ENCODE results near the gene OR8B4. TPM values are rescaled to one million over a fixed set of nuclear protein-coding genes. Genes with fewer than 3 reads are reported as not detected.

Gene OR8B4
- total RNA-seq, 1 experiment from 2014 or later = not detected

DNA sequence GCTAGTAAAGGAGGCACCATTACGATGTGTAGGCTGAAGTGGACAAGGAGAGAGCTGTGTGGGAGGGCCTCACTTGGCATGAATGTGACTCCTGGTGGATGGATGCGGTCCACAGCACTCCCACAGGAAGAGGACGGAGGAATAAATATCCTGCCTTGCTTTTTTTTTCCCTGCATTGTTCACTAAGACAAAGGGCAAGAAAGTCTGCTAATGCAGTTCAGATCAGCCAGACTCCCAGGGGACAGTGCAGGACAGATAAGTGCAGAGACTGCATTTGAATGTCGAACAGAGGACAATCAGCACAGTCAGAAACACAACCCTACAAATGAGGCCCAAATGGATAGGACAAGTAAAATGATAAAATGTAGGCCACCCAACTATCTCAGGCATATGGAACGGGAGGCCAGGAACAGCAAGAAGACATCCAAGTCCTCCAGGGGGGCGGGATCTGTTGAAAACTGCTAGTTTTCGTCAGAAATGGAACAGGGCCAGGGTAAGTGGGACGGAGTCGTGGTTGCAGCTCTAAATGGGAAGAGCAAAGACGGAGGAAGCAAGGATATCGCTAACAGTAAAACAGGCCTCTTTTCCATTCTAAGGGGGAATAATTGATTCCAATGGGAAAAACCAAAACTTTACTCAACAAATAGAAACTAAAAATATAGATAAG is 46.0 kb upstream of the OR8B4 start:
- no peak overlapping the region for H3K9ac ChIP-seq (ENCODE audit: low read length)
- H3K4me2 ChIP-seq (ENCODE audit: low read length) = no peak overlapping the region
- H3K9me2 ChIP-seq (ENCODE audit: insufficient read depth) = no peaks in the 10 kb centered on the region
- no peaks in the 10 kb centered on the region for H3K9me3 ChIP-seq (ENCODE audit: control insufficient read depth in 1 of 2, insufficient read depth in 1 of 2, low read depth in 1 of 2, low read length in 2 of 2)
- H3K79me2 ChIP-seq (ENCODE audit: insufficient read depth, low read length) = no peaks in the 10 kb centered on the region
- ChIA-PET CTCF (no interaction called here), POLR2A (no interaction called here), RAD21 (ENCODE audit: low non-redundant PET in 1 of 2, low total read pairs in 2 of 2, uncharacterized antibody in 2 of 2, unreplicated experiment in 2 of 2) (no interaction called here)
- no peak overlapping the region for H2AFZ ChIP-seq (ENCODE audit: low read depth, low read length, poor library complexity, severe bottlenecking)
- H3K4me1 ChIP-seq (ENCODE audit: control insufficient read depth in 1 of 2, insufficient read depth in 2 of 2, low read length in 2 of 2) = no peaks in the 10 kb centered on the region
- intact Hi-C loops (cut with micrococcal nuclease) = no loop called here
- no peak for TF ChIP-seq EGR1 (IDR thresholded peaks at IDR 0.05; ENCODE audit: low read depth)
- no peak for TF ChIP-seq CBX3 (IDR thresholded peaks at IDR 0.05; ENCODE audit: low read depth)
- TF ChIP-seq, protein P1, sequence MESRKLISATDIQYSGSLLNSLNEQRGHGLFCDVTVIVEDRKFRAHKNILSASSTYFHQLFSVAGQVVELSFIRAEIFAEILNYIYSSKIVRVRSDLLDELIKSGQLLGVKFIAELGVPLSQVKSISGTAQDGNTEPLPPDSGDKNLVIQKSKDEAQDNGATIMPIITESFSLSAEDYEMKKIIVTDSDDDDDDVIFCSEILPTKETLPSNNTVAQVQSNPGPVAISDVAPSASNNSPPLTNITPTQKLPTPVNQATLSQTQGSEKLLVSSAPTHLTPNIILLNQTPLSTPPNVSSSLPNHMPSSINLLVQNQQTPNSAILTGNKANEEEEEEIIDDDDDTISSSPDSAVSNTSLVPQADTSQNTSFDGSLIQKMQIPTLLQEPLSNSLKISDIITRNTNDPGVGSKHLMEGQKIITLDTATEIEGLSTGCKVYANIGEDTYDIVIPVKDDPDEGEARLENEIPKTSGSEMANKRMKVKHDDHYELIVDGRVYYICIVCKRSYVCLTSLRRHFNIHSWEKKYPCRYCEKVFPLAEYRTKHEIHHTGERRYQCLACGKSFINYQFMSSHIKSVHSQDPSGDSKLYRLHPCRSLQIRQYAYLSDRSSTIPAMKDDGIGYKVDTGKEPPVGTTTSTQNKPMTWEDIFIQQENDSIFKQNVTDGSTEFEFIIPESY (IDR thresholded peaks at IDR 0.05; ENCODE audit: extremely low read depth, insufficient replicate concordance, low read length) = no peak
- TF ChIP-seq POLR2AphosphoS5 (IDR thresholded peaks at IDR 0.05; ENCODE audit: low read depth, low read length) = no peak
- TF ChIP-seq, protein P2, sequence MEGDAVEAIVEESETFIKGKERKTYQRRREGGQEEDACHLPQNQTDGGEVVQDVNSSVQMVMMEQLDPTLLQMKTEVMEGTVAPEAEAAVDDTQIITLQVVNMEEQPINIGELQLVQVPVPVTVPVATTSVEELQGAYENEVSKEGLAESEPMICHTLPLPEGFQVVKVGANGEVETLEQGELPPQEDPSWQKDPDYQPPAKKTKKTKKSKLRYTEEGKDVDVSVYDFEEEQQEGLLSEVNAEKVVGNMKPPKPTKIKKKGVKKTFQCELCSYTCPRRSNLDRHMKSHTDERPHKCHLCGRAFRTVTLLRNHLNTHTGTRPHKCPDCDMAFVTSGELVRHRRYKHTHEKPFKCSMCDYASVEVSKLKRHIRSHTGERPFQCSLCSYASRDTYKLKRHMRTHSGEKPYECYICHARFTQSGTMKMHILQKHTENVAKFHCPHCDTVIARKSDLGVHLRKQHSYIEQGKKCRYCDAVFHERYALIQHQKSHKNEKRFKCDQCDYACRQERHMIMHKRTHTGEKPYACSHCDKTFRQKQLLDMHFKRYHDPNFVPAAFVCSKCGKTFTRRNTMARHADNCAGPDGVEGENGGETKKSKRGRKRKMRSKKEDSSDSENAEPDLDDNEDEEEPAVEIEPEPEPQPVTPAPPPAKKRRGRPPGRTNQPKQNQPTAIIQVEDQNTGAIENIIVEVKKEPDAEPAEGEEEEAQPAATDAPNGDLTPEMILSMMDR (IDR thresholded peaks at IDR 0.05 in 2 of 3, conservative IDR thresholded peaks at IDR 0.05 in 1 of 3; ENCODE audit: borderline replicate concordance in 1 of 3, insufficient read depth in 1 of 3, low read depth in 2 of 3, low read length in 2 of 3) = no peak
- no peak for TF ChIP-seq JUND (IDR thresholded peaks at IDR 0.05)
- TF ChIP-seq SIN3A (IDR thresholded peaks at IDR 0.05; ENCODE audit: low read depth) = no peak
- TF ChIP-seq CEBPB (IDR thresholded peaks at IDR 0.05; ENCODE audit: low read depth) = no peak
- no peak for TF ChIP-seq SRF (IDR thresholded peaks at IDR 0.05; ENCODE audit: low read depth)
- no peak for TF ChIP-seq FOSL1 (IDR thresholded peaks at IDR 0.05; ENCODE audit: low read depth)
- TF ChIP-seq YY1 (IDR thresholded peaks at IDR 0.05; ENCODE audit: extremely low read depth, insufficient replicate concordance, low read depth, low read length) = no peak
- no peak for TF ChIP-seq EZH2 (IDR thresholded peaks at IDR 0.05)
- TF ChIP-seq ELF1 (IDR thresholded peaks at IDR 0.05; ENCODE audit: borderline replicate concordance, low read depth) = no peak
- TF ChIP-seq, protein P3, sequence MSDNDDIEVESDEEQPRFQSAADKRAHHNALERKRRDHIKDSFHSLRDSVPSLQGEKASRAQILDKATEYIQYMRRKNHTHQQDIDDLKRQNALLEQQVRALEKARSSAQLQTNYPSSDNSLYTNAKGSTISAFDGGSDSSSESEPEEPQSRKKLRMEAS (IDR thresholded peaks at IDR 0.05) = no peak
- no peak for TF ChIP-seq POLR2A (IDR thresholded peaks at IDR 0.05; ENCODE audit: borderline replicate concordance, extremely low read depth, insufficient read depth, insufficient read length)
- no peak for TF ChIP-seq ZFX (IDR thresholded peaks at IDR 0.05)
- H3K27me3 ChIP-seq (ENCODE audit: insufficient read depth, low read length) = peaks cover 84% of the 10 kb centered on the region
- H4K20me1 ChIP-seq (ENCODE audit: insufficient read depth) = no peaks in the 10 kb centered on the region
- no peak overlapping the region for H3K27ac ChIP-seq (ENCODE audit: low read depth, low read length)
- no peak overlapping the region for H3K4me3 ChIP-seq (replicated peaks in 1 of 2; ENCODE audit: low read depth in 1 of 2, low read length in 2 of 2)
- no peaks in the 10 kb centered on the region for H3K36me3 ChIP-seq (ENCODE audit: control insufficient read depth in 1 of 2, insufficient read depth in 2 of 2, low read length in 2 of 2)
- BruUV-seq (replicated peaks) = no TSS peak
- no peak for ATAC-seq
- no peak for DNase-seq (ENCODE audit: low read depth, low spot score)

All from HCT116 (cell line).